ENCODE data around the gene CCDC80.

Gene CCDC80

DNA sequence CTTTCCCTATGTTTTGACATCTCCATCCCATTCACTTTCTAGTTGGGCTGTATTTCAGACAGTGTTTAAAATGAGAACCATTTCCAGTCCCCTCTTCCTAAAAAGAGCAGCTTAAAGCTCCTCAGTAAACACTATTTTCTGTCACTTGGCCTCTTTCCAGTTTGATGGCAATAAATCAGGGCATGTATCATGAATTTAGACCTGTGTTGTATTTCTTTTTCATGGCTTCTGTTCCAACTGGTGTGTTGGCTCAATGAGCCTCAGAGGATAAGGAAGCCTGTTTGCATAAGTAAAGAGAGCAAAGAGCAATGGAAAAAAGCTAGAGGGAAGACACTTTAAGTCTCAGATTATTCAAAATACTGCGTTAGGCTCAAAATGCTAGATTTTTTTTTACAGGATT lies 7.2 kb downstream of the CCDC80 start:
- H3K4me3 ChIP-seq (ENCODE audit: low read depth, low read length) = no peak overlapping the region

GRCh38 chr3:112633191-112633590 lies 7.8 kb downstream of the CCDC80 start:
- no peak overlapping the region for H3K4me3 ChIP-seq (ENCODE audit: low read depth, low read length)

GRCh38 chr3:112632596-112632995 lies 8.3 kb downstream of the CCDC80 start:
- H3K4me3 ChIP-seq (ENCODE audit: low read depth, low read length) = no peak overlapping the region

- no peak overlapping the region for H3K4me3 ChIP-seq (ENCODE audit: low read depth, low read length)
Observed at GRCh38 chr3:112631257-112631656, 9.7 kb downstream of the CCDC80 start.

DNA sequence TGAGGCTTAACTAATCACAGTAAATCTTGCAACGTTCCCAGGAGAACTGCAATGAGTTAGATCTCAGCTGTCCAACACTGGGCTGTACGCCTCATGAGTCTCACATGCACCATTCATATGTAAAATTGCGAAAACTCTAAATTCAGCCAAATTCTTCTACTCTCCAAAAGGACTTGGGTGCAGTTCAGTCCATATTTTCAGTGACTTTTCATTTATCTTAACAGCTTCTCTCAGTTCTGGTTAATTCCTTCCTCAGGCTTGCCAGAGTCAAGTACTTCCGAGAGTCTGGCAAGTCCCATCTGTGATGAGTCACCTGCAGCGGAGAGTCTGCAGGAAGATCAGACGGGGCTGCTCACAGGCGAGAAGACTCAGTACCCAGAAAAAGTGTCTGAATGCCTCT lies 11.5 kb downstream of the CCDC80 start:
- no peak overlapping the region for H3K4me3 ChIP-seq (ENCODE audit: low read depth, low read length)

DNA sequence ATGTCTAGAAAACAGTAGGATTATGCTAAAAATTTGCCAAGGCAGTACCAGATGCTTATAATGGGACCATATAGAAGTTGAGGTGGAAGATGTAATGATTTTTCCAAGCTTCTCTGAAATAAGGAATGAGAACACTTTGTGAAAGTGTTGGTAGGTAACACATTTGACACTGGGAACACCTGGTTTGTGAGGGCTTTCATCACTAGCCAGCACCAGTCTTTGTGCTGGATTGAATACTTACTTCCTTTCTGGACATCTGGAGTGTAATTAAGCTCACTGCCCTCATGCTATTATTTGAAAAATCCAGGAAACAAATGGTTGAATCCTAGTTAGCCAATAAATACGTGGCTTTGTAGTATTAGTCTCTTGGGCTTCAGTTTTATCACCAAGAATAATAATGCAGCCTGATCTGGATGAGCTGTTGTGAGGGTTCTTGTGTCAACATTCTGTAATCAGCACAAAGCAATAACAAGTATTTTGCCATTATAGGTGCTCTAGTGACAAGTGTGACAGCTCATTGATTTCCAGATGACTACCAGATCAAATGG lies 12.9 kb downstream of the CCDC80 start:
- no peak overlapping the region for H3K4me3 ChIP-seq (ENCODE audit: low read depth, low read length)

DNA sequence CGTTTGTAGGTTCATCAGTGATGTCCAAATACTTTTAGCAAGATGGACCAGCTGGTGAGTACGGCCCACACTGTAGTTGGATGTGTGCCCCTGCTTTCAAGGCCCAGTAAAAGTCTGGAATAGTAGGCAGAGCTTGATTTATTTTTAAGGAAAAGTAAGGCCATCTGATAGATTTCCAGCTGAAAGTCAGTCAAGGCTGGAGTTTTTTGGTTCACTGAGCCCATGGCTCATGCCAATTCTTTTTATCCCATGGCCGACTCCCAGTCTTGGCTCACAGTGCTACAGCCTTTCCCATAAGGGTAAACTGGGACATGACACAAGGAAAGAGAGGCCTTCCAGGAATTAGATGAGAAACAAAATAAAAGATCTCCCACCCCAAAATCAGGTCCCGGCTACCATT lies 13.5 kb downstream of the CCDC80 start:
- H3K4me3 ChIP-seq (ENCODE audit: low read depth, low read length) = no peak overlapping the region

DNA sequence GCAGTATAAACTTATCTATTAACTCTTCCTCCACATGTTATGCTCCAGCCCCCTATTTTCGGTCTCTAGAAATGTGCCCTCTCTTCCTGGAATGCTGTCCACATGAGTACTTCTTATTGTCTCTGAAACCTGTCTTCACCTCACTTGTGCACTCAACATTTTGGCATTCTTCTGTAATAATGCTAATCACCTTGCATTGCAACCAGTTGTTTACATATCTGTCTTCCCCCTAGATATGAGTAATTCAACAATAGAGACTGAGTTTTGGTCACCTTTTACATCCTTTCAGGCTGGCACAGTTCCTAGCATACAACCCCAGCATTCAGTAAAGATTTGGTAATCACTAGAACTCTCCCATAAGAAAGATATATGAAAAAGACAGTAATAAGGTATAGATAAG lies 17.2 kb downstream of the CCDC80 start:
- H3K4me3 ChIP-seq (ENCODE audit: low read depth, low read length) = no peak overlapping the region

GRCh38 chr3:112623213-112623612 lies 17.7 kb downstream of the CCDC80 start:
- no peak overlapping the region for H3K4me3 ChIP-seq (ENCODE audit: low read depth, low read length)

DNA sequence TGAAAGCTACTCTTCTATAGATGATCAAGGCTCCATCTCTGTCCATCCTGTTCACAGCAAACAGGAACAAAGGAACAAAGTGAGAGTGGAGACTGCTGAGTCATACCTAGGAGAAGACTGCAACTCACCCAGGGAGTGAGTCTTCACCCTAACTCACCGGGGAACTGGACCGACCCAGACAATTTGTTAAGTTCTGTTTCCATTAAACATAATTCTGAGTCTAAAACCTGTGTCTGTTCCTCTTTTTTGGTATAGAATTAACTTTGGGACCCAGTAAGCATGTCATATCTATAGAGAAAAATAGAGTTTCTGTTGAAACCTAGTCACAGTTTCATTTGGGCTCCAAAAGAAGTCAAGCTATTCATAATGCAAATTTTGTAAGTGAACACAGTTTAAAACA lies 21.6 kb downstream of the CCDC80 start:
- H3K4me3 ChIP-seq (ENCODE audit: low read depth, low read length) = no peak overlapping the region

GRCh38 chr3:112617285-112617684 lies 23.7 kb downstream of the CCDC80 start:
- no peak overlapping the region for H3K4me3 ChIP-seq (ENCODE audit: low read depth, low read length)

- no peak overlapping the region for H3K4me3 ChIP-seq (ENCODE audit: low read depth, low read length)
Observed at GRCh38 chr3:112615989-112616731, 24.8 kb downstream of the CCDC80 start.

DNA sequence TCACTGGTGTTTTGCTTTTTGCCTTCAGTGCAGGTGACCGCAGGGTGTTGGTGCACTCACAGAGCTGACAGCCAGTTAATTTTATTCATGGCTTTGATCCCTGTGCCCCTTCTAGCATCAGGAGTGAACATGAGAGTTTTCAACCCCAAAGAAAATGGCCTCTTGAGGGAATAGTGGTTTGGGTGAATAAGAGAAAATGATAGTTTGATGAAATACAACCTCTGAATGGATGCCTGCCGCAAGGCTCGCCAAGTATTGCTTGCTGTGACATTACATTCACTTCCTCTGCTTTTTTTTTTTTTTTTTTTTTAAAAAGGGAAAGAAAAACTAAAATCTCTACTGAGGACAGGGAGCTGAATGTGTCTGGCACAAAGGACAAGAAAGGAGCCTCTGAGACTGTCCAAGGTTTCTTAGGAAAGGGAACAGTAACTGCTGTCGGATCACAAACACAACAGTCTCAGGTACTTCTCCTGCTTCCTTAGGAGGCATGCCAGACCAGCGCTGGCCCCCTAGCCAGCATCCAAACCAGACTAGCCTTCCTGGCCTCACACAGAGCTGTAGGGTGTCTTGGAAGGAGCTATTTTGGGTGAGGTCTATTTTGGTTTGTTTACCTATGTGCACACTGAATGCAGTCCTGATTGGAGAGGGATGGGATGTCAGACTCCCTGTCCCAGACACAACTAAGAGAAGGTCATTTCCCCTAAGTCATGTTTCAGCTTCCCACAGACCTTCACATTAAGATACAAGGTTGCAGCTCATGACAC lies 29.0 kb downstream of the CCDC80 start:
- no peak overlapping the region for H3K4me3 ChIP-seq (ENCODE audit: low read depth, low read length)

- no peak overlapping the region for H3K4me3 ChIP-seq (ENCODE audit: low read depth, low read length)
Observed at GRCh38 chr3:112610121-112610520, 30.8 kb downstream of the CCDC80 start.

GRCh38 chr3:112607863-112608262 lies 33.1 kb downstream of the CCDC80 start:
- H3K4me3 ChIP-seq (ENCODE audit: low read depth, low read length) = no peak overlapping the region

DNA sequence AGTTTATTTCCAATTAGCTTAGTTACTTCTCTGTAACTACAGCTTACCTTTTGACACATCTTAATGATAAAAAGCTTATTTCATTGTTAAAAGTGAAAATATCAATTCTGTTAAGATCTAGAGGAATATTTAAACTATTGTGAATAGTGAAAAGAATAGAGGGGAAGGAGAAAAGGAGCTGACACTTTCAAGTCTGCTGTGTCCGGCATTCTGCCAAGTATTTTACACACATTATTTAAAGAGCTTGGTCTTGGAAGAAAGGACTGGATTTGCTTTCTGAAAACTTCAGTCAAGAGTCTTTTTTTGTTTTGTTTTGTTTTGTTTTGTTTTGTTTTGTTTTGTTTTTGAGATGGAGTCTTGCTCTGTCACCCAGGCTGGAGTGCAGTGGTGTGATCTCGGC lies 34.8 kb downstream of the CCDC80 start:
- no peak overlapping the region for H3K4me3 ChIP-seq (ENCODE audit: low read depth, low read length)

DNA sequence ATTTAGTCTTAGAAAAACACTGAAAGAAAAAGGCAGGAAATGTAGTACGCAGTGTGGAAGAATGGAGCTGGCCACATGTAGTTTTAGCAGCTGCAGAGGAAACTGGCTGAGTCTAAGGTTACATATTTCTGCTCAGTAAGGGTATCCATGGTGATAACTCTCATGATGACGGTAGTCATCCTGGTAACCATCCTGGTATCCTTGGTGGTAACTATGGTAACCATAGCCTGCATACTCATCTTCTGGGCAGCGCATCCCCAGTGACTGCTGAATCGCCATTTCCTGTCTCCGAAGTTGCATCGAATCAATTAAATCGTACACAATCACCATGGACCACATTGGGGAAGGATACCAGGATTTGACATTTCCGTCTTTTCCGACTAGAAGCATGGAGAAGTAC lies 35.7 kb downstream of the CCDC80 start:
- no peak overlapping the region for H3K4me3 ChIP-seq (ENCODE audit: low read depth, low read length)

DNA sequence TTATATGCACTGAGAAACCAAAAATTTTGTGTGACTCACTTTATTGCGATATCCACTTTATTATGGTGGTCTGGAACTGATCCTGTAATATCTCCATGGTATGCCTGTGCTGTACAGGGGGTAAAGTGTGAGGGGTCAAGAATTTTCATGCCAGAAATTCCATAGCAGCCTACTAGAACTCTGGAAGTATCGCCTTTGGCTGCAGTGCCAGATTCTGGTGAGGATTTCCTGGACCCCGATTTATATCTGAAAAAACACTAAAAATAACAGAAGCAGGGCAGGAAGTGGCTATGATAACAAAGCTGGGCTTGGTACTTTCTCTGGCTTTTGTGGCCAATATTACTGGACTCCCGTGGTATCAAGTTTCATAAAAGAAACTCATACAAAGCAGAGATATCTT lies 36.4 kb downstream of the CCDC80 start:
- no peak overlapping the region for H3K4me3 ChIP-seq (ENCODE audit: low read depth, low read length)

DNA sequence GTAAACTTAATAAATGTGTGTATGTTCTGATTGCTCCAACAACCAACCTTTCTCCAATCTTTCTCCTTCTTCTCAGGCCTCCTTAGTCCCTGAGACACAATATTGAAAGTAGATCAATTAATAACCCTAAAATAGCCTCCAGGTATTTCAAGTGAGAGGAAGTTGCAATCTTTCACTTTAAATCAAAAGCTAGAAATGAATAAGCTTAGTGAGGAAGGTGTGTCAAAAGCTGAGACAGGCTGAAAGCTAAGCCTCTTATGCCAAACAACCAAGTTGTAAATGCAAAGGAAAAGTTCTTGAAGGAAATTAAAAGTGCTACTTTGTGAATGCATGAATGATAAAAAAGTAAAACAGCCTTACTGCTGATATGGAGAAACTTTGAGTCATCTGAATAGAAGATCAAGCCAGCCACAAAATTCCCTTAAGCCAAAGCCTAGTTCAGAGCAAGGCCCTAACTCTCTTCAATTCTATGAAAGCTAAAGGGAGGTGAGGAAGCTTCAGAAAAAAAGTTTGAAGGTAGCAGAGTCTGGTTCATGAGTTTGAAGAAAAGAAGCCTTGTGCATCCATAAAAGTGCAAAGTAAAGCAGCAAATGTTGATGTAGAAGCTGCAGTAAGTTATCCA lies 38.6 kb downstream of the CCDC80 start:
- H3K4me3 ChIP-seq (ENCODE audit: low read depth, low read length) = no peak overlapping the region

GRCh38 chr3:112598731-112599130 lies 42.2 kb downstream of the CCDC80 start:
- H3K4me3 ChIP-seq (ENCODE audit: low read depth, low read length) = no peak overlapping the region

- H3K4me3 ChIP-seq (ENCODE audit: low read depth, low read length) = no peak overlapping the region
Observed at GRCh38 chr3:112597945-112598344, 43.0 kb downstream of the CCDC80 start.

DNA sequence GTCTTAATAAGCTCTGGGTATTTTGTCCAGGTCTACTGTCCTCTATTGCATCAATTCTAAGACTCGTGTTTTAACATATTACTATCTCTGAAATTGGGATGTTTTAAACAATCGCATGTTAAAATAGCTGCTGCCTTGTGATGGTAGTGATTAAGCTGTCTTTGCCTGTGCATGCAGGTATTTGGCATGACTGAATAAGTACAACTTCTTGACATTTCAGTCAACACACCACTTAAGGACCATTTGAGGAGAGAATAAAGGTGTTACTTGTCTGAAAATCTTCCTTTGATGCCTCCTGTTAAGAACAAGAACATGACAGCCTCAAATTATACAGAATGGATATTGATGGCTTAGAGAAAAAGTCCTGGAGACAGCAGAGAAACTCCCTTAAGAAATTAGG lies 46.1 kb downstream of the CCDC80 start:
- no peak overlapping the region for H3K4me3 ChIP-seq (ENCODE audit: low read depth, low read length)

Data from iPS-11a (cell line).